GM12878 (cell line): ENCODE results near the gene TGIF2. TPM values are rescaled to one million over a fixed set of nuclear protein-coding genes. Genes with fewer than 3 reads are reported as not detected.
A peak's percentile ranks its signal among the peaks of the same experiment; 100 is the strongest.

Experiments
- ATAC-seq: fragments of 200-7000 bp; cut with Tn5 transposase; 3 replicates; pipeline ENCODE4 v1.9.1; 2020; ENCODE audit warnings: mild to moderate bottlenecking, moderate library complexity
- BruUV-seq: library from RNA; stranded (reverse); fragments of 400-500 nt; replicated peaks from 2 replicates; lab custom pipeline; 2021; lab: Mats Ljungman, UMichigan
- CTCF ChIA-PET: fragments of 300-600 bp; sonication (Branson Sonifier 250); formaldehyde crosslinking; extraction: SDS; loops from one replicate; lab custom pipeline; 2021; ENCODE audit warnings: inconsistent platforms; lab: Yijun Ruan, JAX
- POLR2A ChIA-PET: fragments of 350-600 bp; formaldehyde crosslinking; extraction: SDS; loops from one replicate; lab custom pipeline; 2021; ENCODE audit warnings: inconsistent platforms; lab: Charles Lee
- RAD21 ChIA-PET: fragments of 300-600 bp; sonication (Branson Sonifier 250); formaldehyde crosslinking; loops from one replicate; lab custom pipeline; 2023; ENCODE audit warnings: antibody characterized with exemption; ENCODE audit not compliant: unreplicated experiment; lab: Charles Lee
- SMC1A ChIA-PET: fragments of 300-600 bp; sonication (Branson Sonifier 250); formaldehyde crosslinking; loops from one replicate; lab custom pipeline; 2023; ENCODE audit not compliant: unreplicated experiment, uncharacterized antibody; lab: Charles Lee
- DNase-seq: peaks from one replicate; pipeline ENCODE4 v3.0.0-alpha.2; 2011; ENCODE audit warnings: low read depth, low spot score
- FAIRE-seq: peaks from 3 replicates; lab custom pipeline; 2011; peaks lifted over from hg19 to GRCh38; lab: Jason Lieb, UNC
- H2AFZ ChIP-seq: 2 replicates; pipeline ENCODE4 v1.6.0; 2011; ENCODE audit warnings: low read depth, low read length, control low read depth; ENCODE audit not compliant: control insufficient read depth
- H3K27ac ChIP-seq: 2 replicates; pipeline ENCODE4 v1.5.1; 2011; ENCODE audit warnings: control low read depth; ENCODE audit not compliant: control insufficient read depth, insufficient read depth
- H3K27me3 ChIP-seq, 2 experiments: replicated peaks in 1 of 2; 2 replicates each; pipeline versions ENCODE4 v1.6.0 to v1.6.1; 2011; ENCODE audit warnings: low read length in 1 of 2; ENCODE audit not compliant: control insufficient read depth in 2 of 2, insufficient read depth in 2 of 2
- H3K36me3 ChIP-seq, 2 experiments: 2 replicates each; pipeline ENCODE4 v1.5.1; 2011; ENCODE audit warnings: low read length in 1 of 2; ENCODE audit not compliant: control insufficient read depth in 2 of 2, insufficient read depth in 2 of 2
- H3K4me1 ChIP-seq: 2 replicates; pipeline ENCODE4 v1.6.1; 2011; ENCODE audit warnings: mild to moderate bottlenecking, low read length, moderate library complexity, mixed read lengths; ENCODE audit not compliant: control insufficient read depth, insufficient read depth
- H3K4me2 ChIP-seq: 2 replicates; pipeline ENCODE4 v1.6.0; 2011; ENCODE audit warnings: control low read depth; ENCODE audit not compliant: control insufficient read depth, insufficient read depth
- H3K4me3 ChIP-seq: fragments of 200-600 bp; sonication (generic); 2 replicates; pipeline ENCODE4 v1.5.1; 2016
- H3K79me2 ChIP-seq: 2 replicates; pipeline ENCODE4 v1.6.0; 2011; ENCODE audit warnings: low read length; ENCODE audit not compliant: control insufficient read depth, insufficient read depth
- H3K9ac ChIP-seq: 2 replicates; pipeline ENCODE4 v1.8.0; 2011; ENCODE audit warnings: low read length, control low read depth, mixed read lengths; ENCODE audit not compliant: control insufficient read depth, insufficient read depth
- H3K9me3 ChIP-seq: replicated peaks from 3 replicates; pipeline ENCODE4 v1.5.1; 2011; ENCODE audit warnings: mild to moderate bottlenecking, low read length; ENCODE audit not compliant: control insufficient read depth, insufficient read depth
- H4K20me1 ChIP-seq: 2 replicates; pipeline ENCODE4 v1.6.0; 2011; ENCODE audit not compliant: control insufficient read depth, insufficient read depth
- BRCA1 ChIP-seq: IDR thresholded peaks from 2 replicates; pipeline ENCODE4 v1.6.1; 2011; ENCODE audit warnings: low read depth, low read length, improper control_type of control experiment
- CBX3 ChIP-seq: fragments of 200-600 bp; sonication (generic); IDR thresholded peaks from 2 replicates; pipeline ENCODE4 v1.6.1; 2016; ENCODE audit warnings: low read depth, borderline replicate concordance
- CHD4 ChIP-seq: fragments of 200-600 bp; sonication (generic); IDR thresholded peaks from 2 replicates; pipeline ENCODE4 v1.6.1; 2016; ENCODE audit warnings: mild to moderate bottlenecking
- KDM1A ChIP-seq: fragments of 200-600 bp; sonication (generic); IDR thresholded peaks from 2 replicates; pipeline ENCODE4 v1.6.1; 2016; ENCODE audit warnings: borderline replicate concordance
- MEF2B ChIP-seq: fragments of 450-650 bp; IDR thresholded peaks from 2 replicates; pipeline ENCODE4 v1.6.1; 2018; ENCODE audit warnings: mild to moderate bottlenecking, moderate library complexity; ENCODE audit not compliant: partially characterized antibody, poor library complexity, severe bottlenecking
- NFIC ChIP-seq: IDR thresholded peaks from 2 replicates; pipeline ENCODE4 v1.6.1; 2012; ENCODE audit warnings: low read depth, mild to moderate bottlenecking, inconsistent platforms, low read length, moderate library complexity
- NFXL1 ChIP-seq: fragments of 450-650 bp; IDR thresholded peaks from 2 replicates; pipeline ENCODE4 v1.6.1; 2017; ENCODE audit warnings: antibody characterized with exemption, mild to moderate bottlenecking, borderline replicate concordance
- NR2C2 ChIP-seq: IDR thresholded peaks from 2 replicates; pipeline ENCODE4 v1.6.1; 2011; ENCODE audit warnings: borderline replicate concordance, low read depth; ENCODE audit not compliant: control insufficient read depth, insufficient read length
- PAX5 ChIP-seq: IDR thresholded peaks from 2 replicates; pipeline ENCODE4 v1.6.1; 2011; ENCODE audit warnings: low read depth, low read length, borderline replicate concordance
- POLR2A ChIP-seq: IDR thresholded peaks from 2 replicates; pipeline ENCODE4 v1.6.1; 2011; ENCODE audit warnings: low read depth, mild to moderate bottlenecking, low read length
- RCOR1 ChIP-seq: conservative IDR thresholded peaks from 2 replicates; pipeline ENCODE4 v1.6.1; 2012; ENCODE audit warnings: low read depth, low read length, improper control_type of control experiment
- SMAD1 ChIP-seq: fragments of 450-650 bp; IDR thresholded peaks from 2 replicates; pipeline ENCODE4 v1.6.1; 2018; ENCODE audit warnings: mild to moderate bottlenecking, low read depth; ENCODE audit not compliant: partially characterized antibody
- TARDBP ChIP-seq: IDR thresholded peaks from 2 replicates; pipeline ENCODE4 v1.6.1; 2016; ENCODE audit warnings: borderline replicate concordance
- TBL1XR1 ChIP-seq: IDR thresholded peaks from 2 replicates; pipeline ENCODE4 v1.6.1; 2012; ENCODE audit warnings: low read depth, low read length, improper control_type of control experiment
- WGBS: methylation state at CpG from one replicate; pipeline ENCODE4 v1.1.6; 2016; ENCODE audit warnings: low lambda C conversion rate; ENCODE audit not compliant: insufficient replicate concordance, insufficient coverage; ENCODE audit errors: missing lambda C conversion rate; 5-methylcytosine and 5-hydroxymethylcytosine counted together
- in situ Hi-C: fragments of 300-500 bp; cut with MboI; formaldehyde crosslinking; loops from 9 replicates; pipeline ENCODE4 v1.14.3; 2018; ENCODE audit warnings: mixed read lengths
- intact Hi-C: fragments of 100-400 bp; cut with micrococcal nuclease; formaldehyde crosslinking; loops from one replicate; pipeline ENCODE4 v1.14.2; 2022; ENCODE audit not compliant: unreplicated experiment
- polyA plus RNA-seq, 11 experiments: library from polyadenylated mRNA; depleted of rRNA in 4 of 11; unstranded in 6 of 11; stranded (reverse) in 5 of 11; fragments of >200 nt; fragmentation: Nextera tagmentation in 4 of 11; fragmentation: Illumina TruSeq in 1 of 11; extraction: Ambion mirVana in 4 of 11; extraction: Trizol in 1 of 11; gene quantifications; 1 replicate in 1 of 11; 2 replicates in 10 of 11; pipeline versions ENCODE4 v1.2.1 to v1.2.3, GENCODE V29; 2011 to 2016; ENCODE audit warnings: inconsistent platforms in 2 of 11, missing spikeins in 2 of 11, low read depth in 1 of 11
- total RNA-seq, 4 experiments: library from RNA; depleted of rRNA in 3 of 4; stranded (reverse); fragments of >200 nt in 3 of 4; fragmentation: Illumina TruSeq in 1 of 4; extraction: Trizol in 1 of 4; gene quantifications; 2 replicates each; pipeline versions ENCODE4 v1.2.1 to v1.2.3, GENCODE V29; 2013 to 2021
- TF ChIP-seq, protein P1 (sequence below): IDR thresholded peaks from 2 replicates; pipeline ENCODE4 v1.6.1; 2011; ENCODE audit warnings: mild to moderate bottlenecking, low read depth, low read length, moderate library complexity; ENCODE audit not compliant: insufficient replicate concordance
- TF ChIP-seq, protein P2 (sequence below): IDR thresholded peaks from 2 replicates; pipeline ENCODE4 v1.6.1; 2012; ENCODE audit warnings: low read depth, low read length, improper control_type of control experiment
- TF ChIP-seq, protein P3 (sequence below): IDR thresholded peaks from 2 replicates; pipeline ENCODE4 v1.6.1; 2012; ENCODE audit warnings: improper control_type of control experiment, low read depth, low read length; ENCODE audit not compliant: insufficient replicate concordance

The TGIF2 gene
- total and polyA plus RNA-seq, 10 of the 15 experiments (the other 5 are each of a cell fraction or from before 2014, with no cell fraction given), result 13.1 to 47.1 (median 36.6) TPM

DNA sequence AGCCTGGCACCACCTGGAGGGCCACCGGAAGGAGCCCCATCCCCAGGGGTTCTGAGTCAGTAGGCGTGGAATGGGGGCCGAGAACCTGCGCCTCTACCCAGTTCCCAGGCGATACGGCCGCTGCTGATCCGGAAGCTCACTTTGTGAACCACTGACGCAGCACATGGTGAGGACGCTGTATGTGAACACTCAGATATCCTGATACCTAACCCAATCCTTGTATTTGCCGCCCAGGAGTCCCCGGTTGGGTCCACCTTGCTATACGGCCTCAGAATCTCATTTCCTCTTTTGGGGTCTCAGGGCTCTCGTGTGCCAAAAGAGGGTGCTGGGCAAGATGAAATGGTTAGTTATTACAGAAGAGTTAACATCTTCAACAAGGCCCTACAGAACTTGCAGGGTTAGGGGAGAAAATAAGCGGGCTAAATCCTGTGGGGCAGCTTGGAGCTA lies 31.6 kb downstream of the TGIF2 start:
- ATAC-seq, result peak; percentile 79
- under 1% methylated on average over 15 of the region's 15 CpGs for WGBS
- Histone ChIP-seq H2AFZ (peak overlapping the region; percentile 83), H3K27me3 (no peaks in the 10 kb centered on the region), H3K4me2 (peak overlapping the region; percentile 77), H3K9me3 (no peaks in the 10 kb centered on the region), H3K36me3 (peaks cover 8 to 9% of the 10 kb centered on the region in 2 experiments), H3K9ac (peak overlapping the region; percentile 92), H3K27ac (peak overlapping the region; percentile 97), H3K4me3 (peak overlapping the region; percentile 66), H4K20me1 (no peaks in the 10 kb centered on the region), H3K4me1 (peaks cover 25% of the 10 kb centered on the region), H3K79me2 (peaks cover 35% of the 10 kb centered on the region)
- intact Hi-C loops, result loop anchor here (1.0 to 10.0 kb wide), 3 partner anchors 32 to 260 kb away; partner anchors contain the start of gene TGIF2
- CTCF ChIA-PET, result interaction anchor here (0.5 to 9.4 kb wide), 25 partner anchors 11 to 866 kb away, joined by 3 to 94 read pairs (median 4); partner anchors contain the start of genes DSN1 and TGIF2
- SMC1A ChIA-PET, result interaction anchor here (0.9 to 8.6 kb wide), 14 partner anchors 9 to 277 kb away, joined by 3 to 87 read pairs (median 6); partner anchors contain the start of gene TGIF2
- RAD21 ChIA-PET, result interaction anchor here (0.7 to 4.0 kb wide), 20 partner anchors 9 to 452 kb away, joined by 3 to 92 read pairs (median 4); partner anchors contain the start of gene TGIF2
- in situ Hi-C loops, result no loop called here
- BruUV-seq, result no TSS peak
- FAIRE-seq, result no peak
- peak; percentile 81 for DNase-seq
- POLR2A ChIA-PET, result interaction anchor here (0.6 to 4.1 kb wide), 13 partner anchors 10 to 270 kb away, joined by 3 to 87 read pairs (median 9); partner anchors contain the start of gene TGIF2
- no peak for TF ChIP-seq CBX3
- TF ChIP-seq NFXL1, result no peak
- peak; percentile 71; the same call in 1 of the 2 replicates for TF ChIP-seq PAX5
- TF ChIP-seq CHD4, result no peak
- TF ChIP-seq, protein P1, sequence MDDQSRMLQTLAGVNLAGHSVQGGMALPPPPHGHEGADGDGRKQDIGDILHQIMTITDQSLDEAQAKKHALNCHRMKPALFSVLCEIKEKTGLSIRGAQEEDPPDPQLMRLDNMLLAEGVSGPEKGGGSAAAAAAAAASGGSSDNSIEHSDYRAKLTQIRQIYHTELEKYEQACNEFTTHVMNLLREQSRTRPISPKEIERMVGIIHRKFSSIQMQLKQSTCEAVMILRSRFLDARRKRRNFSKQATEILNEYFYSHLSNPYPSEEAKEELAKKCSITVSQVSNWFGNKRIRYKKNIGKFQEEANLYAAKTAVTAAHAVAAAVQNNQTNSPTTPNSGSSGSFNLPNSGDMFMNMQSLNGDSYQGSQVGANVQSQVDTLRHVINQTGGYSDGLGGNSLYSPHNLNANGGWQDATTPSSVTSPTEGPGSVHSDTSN, result no peak
- peak; percentile 94 for TF ChIP-seq SMAD1
- TF ChIP-seq POLR2A, result peak; percentile 82
- TF ChIP-seq, protein P2, sequence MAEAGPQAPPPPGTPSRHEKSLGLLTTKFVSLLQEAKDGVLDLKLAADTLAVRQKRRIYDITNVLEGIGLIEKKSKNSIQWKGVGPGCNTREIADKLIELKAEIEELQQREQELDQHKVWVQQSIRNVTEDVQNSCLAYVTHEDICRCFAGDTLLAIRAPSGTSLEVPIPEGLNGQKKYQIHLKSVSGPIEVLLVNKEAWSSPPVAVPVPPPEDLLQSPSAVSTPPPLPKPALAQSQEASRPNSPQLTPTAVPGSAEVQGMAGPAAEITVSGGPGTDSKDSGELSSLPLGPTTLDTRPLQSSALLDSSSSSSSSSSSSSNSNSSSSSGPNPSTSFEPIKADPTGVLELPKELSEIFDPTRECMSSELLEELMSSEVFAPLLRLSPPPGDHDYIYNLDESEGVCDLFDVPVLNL, result peak; percentile 66
- TF ChIP-seq RCOR1, result no peak
- TF ChIP-seq NR2C2, result no peak
- TF ChIP-seq TBL1XR1, result peak; percentile 49; the same call in 1 of the 2 replicates
- peak; percentile 73 for TF ChIP-seq MEF2B
- no peak for TF ChIP-seq BRCA1
- TF ChIP-seq KDM1A, result no peak
- no peak for TF ChIP-seq TARDBP
- peak; percentile 39; the same call in 1 of the 2 replicates for TF ChIP-seq NFIC
- TF ChIP-seq, protein P3, sequence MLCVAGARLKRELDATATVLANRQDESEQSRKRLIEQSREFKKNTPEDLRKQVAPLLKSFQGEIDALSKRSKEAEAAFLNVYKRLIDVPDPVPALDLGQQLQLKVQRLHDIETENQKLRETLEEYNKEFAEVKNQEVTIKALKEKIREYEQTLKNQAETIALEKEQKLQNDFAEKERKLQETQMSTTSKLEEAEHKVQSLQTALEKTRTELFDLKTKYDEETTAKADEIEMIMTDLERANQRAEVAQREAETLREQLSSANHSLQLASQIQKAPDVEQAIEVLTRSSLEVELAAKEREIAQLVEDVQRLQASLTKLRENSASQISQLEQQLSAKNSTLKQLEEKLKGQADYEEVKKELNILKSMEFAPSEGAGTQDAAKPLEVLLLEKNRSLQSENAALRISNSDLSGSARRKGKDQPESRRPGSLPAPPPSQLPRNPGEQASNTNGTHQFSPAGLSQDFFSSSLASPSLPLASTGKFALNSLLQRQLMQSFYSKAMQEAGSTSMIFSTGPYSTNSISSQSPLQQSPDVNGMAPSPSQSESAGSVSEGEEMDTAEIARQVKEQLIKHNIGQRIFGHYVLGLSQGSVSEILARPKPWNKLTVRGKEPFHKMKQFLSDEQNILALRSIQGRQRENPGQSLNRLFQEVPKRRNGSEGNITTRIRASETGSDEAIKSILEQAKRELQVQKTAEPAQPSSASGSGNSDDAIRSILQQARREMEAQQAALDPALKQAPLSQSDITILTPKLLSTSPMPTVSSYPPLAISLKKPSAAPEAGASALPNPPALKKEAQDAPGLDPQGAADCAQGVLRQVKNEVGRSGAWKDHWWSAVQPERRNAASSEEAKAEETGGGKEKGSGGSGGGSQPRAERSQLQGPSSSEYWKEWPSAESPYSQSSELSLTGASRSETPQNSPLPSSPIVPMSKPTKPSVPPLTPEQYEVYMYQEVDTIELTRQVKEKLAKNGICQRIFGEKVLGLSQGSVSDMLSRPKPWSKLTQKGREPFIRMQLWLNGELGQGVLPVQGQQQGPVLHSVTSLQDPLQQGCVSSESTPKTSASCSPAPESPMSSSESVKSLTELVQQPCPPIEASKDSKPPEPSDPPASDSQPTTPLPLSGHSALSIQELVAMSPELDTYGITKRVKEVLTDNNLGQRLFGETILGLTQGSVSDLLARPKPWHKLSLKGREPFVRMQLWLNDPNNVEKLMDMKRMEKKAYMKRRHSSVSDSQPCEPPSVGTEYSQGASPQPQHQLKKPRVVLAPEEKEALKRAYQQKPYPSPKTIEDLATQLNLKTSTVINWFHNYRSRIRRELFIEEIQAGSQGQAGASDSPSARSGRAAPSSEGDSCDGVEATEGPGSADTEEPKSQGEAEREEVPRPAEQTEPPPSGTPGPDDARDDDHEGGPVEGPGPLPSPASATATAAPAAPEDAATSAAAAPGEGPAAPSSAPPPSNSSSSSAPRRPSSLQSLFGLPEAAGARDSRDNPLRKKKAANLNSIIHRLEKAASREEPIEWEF, result no peak
